Colon (tissue), 2 donors: ENCODE measurements around the gene OPRL1.

Experiments used
- FAIRE-seq: peaks from 2 replicates; lab custom pipeline; 2012; peaks lifted over from hg19 to GRCh38; lab: Jason Lieb, UNC
- donor health status: control.
- donor health status: control.

The OPRL1 gene

DNA sequence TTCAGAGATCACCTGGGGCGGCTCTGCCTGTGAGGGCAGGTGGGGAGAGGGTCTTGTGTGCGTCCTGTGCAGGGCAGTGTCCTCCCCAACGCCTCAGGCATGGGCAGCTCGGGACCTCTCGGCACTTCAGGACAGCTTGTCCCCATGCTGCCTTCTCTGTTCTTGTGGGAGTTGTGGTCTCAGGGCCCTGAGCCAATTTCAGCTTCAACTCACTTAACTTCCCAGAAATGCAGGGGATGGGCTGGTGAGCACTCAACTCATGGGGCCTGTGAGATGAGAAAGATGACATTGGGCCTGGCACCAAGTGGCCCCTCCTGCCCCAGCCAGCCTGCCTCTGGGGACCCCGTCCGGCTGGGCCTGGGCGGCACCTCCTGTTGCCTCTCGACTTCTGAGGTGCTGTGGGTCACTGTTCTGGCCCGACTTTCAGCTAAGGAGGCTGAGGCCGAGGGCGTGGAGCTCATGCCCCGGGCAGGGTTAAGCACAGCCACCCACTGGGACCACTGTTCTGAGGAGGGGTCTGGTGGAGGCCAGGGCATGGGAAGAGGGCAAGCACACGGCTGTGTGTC lies 7.3 kb upstream of the OPRL1 start:
- FAIRE-seq, result no peak

DNA sequence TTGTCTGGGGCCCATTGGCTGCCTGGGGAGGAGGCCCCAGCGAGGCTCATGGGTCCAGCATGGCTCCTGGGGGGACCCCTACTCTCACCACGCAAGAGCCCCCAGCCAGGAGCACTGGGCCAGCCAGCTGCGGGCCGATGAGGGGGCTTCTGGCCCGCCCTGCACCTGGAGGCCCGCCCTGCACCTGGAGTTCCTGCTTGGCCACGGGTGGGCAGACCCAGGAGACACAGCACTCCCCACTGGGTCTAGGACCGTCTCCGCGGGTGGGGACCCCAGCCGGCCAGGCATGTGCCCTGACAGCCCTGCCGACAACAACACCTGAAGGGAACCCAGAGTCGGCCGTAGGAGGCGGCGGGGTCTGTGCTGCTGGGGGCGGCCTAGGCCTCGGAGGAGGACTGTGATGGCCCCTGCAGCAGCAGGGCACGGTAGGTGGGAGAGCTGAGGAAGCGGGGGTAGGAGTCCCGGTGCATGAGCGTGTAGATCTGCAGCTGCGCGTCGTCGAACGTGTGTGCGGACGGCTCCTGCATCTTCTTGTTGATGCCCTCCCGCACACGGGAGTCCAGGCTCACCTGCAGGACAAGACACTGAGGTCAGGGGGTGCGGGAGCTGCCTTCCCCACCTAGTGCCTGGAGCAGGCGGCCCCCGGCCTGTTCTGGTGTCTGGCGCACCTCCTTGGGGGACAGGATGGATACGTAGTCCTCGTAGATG lies 6.3 kb upstream of the OPRL1 start:
- no peak for FAIRE-seq

DNA sequence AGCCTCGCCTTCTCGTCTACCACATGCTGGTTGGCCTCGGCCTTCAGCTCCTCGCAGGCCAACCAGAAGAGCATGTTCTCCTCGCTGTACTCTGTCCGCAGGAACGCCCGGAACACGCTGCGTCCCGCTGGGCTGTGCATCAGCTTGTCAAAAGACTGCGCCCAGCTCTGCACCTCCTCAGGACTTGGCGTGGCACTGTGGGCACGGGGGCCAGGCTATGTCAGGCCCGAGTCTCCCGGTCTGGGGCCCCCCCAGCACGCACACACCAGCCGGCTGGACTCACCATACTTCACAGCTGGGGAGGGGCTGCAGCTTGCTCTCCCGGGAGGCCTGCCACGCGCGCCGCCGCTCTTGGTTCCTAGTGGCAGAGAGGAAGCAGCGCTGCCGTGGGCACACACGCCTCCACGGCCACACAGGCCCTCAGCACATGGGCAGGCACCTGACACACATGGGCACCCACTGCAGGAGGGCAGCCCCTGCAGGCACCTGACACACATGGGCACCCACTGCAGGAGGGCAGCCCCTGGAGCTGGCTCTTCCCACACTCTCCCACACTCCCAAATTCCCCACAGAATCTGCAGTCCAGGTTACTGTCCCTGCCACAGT lies 5.6 kb upstream of the OPRL1 start:
- no peak for FAIRE-seq

DNA sequence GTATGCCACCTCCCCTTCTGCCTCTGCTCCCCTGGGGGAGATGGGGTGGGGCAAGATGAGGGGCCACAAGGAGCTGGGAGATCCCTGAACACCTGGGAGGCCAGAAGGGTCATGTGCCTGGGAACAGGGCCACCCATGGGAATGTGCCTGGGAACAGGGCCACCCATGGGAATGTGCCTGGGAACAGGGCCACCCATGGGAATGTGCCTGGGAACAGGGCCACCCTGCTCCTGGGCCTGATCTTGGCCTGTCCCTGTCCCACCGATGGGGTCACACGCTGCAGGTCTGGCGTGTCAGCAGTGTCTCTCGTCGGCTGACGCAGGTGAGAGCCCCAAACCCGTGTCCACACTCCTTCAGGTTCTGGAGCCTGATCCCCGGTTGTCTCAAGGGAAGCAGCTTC lies 4.9 kb upstream of the OPRL1 start:
- no peak for FAIRE-seq

DNA sequence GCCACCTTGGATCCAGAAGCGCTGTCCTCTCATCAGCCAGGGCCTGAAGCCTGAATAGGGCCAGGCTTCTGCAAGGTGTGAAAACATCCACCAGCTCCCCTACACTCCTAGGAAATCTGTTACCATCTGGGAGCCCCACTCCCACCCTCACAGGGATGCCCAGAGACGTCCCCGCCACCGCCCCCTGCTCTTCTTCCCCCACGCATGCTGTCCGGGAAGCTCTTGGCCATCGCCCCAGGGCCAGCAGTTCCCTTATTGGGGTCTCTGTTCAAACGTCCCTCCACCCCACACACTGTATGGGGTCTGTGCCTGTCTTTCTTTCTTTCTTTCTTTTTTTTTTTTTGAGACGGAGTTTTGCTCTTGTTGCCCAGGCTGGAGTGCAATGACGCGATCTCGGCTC lies 4.3 kb upstream of the OPRL1 start:
- no peak for FAIRE-seq

DNA sequence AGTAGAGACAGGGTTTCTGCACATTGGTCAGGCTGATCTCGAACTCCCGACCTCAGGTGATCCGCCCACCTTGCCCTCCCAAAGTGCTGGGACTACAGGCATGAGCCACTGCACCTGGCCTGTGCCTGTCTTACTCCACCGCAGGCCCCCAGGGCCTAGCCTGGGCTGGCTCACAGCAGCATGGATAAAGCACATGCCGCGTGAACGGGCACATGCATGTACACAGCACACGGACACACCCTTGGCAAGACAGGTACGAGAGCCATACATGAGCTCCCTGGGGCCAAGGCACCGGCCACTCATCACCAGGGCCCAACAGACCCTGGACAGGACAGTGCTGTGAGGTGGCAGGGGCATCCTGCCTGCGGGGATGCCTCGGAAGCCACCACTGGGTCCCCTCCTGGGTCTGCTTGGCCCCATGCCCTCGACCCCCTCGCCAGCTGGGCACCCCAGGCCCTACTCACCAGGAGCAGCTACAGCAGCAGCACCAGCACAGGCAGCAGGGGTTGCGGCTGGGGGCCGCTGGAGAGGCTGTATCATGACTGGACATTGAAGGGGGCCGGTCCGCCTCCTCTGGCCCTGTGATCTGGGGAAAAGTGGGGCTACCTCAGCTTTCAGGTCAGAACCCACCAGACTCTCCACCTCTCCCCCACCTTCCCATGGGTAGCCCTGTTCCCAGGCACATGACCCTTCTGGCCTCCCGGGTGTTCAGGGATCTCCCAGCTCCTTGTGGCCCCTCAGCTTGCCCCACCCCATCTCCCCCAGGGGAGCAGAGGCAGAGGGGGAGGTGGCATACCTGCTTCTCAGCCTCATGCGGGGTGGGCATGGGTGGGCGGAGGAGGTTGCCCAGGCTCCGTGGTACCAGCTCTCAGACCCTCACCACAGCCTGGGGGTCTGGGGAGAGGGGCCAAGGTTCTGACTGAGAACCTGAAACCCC lies 3.6 kb upstream of the OPRL1 start:
- no peak for FAIRE-seq

DNA sequence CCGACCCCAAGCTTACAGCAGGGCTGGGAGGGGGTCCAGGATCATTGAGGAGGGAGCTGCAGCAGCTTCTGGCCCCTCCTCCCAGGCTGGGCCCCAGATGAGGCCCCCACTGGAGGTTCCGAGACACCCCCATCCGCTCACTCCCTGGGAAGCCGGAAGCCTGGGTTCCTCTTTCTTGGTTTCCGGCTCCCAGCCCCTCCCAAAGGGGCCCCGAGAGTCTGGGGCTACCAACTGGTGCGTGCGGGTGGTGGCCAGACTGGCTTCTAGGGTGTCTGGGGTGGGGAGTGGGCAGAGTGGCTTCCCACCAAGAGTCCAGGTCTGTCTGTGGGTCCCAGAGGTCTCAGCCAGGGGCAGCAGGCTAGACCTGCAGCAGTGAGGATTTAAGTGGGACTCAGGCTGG lies 2.8 kb upstream of the OPRL1 start:
- no peak for FAIRE-seq

DNA sequence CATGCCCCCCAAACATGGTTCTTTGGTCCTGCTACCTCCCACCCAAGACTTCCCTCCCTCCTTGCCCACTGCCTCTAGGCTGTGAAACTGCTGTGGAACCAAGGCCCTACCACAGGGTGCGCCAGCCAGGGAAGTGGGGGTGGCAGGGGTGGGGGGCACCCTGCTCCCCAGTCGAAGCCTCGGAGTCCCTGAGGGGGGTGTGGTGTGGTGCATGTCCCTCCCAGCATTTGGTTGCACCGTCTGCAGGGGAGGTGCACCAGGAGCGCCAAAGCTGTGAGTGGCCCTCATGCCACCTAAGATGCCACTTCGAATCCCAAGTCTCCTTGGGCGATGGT lies 2.4 kb upstream of the OPRL1 start:
- no peak for FAIRE-seq

DNA sequence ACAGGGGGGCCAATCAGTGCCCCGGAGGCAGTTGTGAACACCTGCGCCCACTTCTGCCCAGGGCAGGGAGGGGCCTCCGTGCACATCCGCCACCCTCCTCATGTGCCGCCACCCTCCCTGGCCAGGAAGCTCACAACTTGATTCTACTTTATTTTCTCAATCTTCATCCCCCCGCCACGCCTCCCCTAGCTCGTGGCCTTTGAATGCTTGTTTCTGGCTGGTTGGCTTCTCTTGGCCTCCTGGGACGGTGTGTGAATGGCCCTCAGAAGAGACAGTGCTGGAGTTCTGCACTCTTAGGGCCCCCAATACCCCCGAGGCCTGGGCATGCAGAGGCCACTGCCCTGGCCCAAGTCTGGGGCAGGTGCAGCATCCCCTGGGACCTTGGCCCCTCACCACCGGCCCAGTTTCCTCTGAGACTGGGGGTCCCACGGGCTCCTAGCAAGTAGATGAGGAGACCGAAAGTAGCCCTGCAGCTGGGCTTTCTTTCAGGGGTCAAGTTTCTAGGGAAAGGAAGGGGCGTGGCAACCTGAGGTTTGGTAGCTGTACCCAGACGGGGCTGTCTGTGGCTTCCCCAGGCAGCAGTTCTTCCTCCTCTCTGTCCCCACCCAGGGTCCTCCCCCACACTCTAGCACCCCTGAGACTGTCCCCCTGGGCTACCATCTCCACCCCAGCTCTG lies 1.9 kb upstream of the OPRL1 start:
- FAIRE-seq, result no peak

DNA sequence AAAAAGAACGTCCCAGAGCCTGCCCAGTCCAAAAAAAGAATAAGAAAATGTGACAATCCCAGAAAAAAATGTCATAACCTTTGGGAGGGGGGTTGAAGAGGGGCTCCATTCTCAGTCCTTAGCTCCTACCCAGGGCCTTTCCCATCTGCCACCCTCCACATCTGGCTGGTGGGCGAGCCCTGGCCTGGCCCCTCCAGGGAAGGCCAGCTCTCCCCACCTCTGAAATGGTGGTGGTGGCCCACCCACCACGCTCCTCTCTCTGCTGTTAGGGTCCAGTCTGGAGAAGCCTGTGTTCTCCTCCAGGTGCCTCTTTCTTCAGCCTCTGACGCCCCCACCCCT lies 979 bp upstream of the OPRL1 start:
- no peak for FAIRE-seq

DNA sequence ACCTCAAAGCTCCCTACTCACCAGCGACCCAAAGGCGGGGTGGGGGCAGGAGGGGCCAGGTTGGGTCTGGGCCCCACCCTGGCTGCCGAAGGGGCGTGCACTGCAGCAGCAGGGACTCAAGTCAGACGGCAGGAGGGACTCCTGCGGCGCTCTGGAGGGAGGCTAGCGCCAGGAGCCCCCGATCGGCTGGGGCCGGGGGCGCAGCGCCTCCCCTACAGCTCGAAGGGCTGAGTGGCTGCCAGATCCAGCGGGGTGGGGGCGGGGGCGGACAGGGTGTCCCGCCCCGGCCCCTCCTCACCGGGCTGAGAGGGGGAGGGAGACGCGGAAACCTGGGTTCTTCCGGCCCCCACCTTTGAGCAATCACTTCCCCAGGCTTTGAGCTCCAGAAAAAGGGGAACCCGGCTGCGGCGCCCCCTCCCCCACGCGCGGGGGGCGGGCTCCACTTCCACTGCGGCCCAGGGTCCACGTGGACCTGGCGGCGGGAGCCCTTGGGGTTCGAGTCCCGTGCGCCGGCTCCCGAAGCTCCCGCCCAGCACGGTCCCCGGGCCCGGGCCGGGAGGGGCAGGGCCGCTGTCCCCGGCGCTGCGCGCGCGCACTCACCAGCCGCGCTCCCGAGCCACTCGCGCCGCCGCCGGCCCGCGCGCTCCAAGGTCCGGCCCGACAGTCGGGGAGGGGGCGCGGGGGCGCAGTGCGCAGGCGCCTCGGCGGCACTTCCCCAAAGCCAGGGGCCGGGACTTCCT lies 439 bp upstream of the OPRL1 start, which contains the start of gene RGS19:
TSS of gene RGS19 (minus strand) at position 246 of the 740 bp plus-strand sequence. CDS start 2,632 bp downstream, outside the sequence.
- FAIRE-seq, result no peak

DNA sequence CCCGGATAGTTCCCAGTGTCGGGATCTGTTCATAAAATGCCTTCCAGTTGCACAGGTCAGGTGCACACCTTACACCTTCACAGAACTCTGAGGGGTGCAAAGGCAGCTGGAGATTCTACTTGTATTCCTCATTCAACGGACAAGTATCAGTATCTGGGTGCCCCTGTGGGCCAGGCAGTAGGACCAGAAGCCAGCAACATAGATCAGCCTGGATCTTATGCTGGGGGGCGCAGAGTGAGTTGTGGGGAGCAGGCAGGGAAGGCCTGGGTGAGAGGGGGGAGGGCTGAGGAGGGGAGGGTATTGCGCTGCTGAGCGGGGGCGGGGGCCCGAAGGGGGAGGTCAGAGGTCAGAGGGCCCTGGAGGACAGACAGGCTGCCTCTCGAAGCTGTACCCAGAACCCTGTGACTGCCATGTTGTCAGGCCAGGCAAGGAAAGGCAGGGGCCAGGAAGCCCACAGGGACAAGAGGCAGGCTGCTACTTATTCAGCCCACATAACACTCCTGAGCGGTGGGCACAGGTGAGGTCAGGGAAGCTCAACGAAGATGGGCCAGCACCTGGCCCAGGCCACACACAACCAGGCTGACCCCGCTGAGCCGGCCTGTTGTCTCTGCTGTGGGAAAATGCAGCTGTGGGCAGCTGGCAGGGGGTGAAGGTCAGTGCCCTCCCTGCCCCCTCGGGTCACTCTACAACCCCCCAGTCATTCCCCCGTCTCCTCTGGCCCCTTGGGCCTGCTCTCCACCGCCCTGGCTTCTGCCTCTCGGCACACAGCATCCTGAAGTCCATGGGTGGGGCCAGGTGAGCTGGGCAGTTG lies 1.1 kb downstream of the OPRL1 start:
- FAIRE-seq, result no peak

DNA sequence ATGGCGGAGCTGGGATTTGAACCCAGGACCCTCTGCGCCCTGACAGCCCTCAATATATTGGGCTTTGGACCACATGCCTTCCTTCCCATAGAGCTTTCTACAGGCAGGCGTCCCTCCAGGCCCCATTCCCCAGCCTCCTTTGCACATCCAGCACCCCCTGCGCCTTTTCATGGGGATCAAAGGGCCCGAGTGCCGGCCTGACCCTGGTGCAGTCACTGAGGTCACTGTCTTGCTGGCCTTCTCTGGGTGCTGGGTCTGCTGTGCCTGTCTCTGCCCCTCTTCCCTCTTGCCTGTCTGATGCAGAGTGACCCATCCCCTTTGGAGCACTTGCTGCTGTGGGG lies 1.7 kb downstream of the OPRL1 start:
- FAIRE-seq, result no peak

DNA sequence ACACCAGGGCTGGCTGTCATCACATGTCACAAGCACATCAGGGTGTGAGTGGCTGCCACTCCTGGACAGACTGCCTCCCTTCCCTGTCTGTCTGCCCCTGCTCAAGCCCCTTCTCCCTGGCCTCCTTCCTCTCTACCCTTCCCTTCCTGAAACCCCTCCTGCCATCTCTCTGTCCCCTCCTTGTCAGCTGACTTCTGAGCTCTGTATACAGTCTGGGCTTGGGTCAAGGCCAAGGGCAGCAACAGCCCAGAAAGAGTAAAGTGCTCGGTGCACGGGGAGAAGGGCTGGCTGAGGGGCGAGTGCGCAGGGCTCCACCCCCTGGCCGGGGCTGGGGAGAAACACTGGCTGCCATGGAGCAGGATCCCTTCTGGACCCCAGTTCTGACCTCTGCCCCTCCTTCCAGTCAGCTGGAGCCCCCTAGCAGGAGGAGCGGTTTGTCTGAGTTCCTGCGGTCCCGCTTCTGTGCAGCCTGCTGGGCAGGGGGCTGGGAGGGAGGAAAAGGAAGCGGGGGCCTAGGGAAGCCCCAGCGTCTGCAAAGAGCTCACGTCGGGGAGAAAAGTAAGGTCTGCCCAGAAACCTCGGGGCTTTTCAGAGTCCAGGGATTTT lies 2.3 kb downstream of the OPRL1 start:
- no peak for FAIRE-seq

DNA sequence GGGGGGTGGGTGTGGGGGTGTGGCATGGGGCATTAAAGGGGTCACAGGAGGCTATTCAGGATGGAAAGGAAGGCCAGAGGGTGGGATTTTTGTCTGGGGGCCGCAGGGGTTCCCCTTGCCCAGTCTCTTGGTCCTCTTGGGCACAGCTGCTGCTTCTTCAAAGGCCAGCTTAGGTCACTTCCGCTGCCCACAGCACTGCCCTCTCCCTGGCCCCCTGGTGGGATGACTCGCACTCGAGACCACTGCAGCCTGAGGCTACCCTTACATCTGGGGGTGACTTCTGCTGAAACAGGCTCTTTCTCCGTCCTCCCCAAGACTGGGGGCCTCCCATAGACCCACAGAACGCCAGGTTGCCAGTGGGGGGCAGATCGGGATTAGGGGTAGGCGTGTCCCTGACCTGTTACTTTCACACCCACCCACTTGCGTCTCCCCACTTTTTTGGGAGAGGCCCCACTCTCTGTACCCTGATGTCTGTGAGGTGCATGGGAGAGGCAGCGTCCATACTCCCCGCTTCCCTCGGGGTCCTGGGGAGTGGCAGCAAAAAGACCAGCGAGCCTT lies 3.0 kb downstream of the OPRL1 start:
- no peak for FAIRE-seq

DNA sequence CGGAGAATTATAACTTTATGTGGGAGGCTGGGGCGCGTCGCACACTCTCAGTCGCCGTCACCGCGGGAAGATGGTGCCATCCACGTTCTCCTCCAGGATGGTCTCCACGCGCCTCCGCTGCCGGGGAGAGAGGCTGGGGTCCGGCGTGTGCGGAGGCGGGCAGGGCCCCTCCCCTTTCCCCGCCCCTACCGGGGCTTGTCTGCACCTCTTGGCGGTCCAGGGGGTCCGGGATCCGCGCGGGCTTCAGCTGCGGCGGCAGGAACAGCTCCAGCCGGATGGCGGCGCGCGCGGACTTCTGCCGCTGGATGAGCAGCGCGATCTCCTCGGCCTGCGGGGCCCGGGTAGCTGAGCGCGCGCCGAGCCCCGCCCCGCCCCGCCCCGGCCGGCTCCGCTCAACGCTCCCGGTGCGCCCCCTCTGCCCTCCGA lies 3.5 kb downstream of the OPRL1 start:
- FAIRE-seq, result no peak

DNA sequence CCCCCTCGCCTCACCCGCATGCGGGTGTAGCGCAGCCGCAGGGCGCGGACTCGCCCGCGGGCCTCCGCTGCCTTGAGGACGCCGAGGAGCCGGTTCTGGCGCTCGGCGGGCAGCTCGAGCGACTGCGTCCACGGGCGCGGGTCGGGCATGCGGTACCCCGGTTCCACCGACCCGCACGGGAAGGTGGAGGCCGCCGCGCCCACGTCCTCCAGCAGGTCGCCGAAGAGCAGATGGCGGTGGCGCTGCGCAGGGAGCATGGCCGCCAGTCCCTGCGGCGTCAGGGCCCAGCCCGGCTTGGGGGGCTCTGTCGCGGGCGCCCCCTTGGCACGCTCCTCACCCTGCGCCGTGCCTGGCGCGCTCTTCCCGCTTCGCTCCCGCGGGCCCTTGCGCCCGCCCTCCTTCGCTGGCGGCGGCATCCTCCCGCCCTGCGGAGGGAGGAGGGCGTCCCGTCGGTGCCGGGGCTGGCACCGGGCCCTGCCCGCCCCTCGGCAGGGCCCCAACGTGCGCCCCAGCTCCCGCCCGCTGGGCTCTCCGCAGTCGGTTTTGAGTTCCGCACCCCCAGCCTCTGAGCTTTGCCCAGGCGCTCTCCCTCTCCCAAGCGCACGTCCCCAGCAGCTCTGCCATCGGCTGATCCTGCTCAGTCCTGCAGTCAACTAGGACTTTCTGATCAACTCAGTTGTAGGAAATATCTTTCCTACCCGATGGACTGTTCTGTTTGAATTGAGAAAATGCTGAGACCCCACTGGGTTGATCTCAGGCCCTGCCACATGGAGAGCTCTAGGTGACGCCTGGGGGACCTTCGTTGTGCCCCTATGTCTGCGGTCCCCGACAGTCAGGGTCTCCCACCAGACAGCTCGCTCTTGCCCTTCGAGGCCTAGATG lies 4.2 kb downstream of the OPRL1 start, which contains the start of gene LKAAEAR1:
TSS of gene LKAAEAR1 (minus strand) at position 595 of the 881 bp plus-strand sequence. CDS start at position 416, 179 bp downstream.
- no peak for FAIRE-seq

DNA sequence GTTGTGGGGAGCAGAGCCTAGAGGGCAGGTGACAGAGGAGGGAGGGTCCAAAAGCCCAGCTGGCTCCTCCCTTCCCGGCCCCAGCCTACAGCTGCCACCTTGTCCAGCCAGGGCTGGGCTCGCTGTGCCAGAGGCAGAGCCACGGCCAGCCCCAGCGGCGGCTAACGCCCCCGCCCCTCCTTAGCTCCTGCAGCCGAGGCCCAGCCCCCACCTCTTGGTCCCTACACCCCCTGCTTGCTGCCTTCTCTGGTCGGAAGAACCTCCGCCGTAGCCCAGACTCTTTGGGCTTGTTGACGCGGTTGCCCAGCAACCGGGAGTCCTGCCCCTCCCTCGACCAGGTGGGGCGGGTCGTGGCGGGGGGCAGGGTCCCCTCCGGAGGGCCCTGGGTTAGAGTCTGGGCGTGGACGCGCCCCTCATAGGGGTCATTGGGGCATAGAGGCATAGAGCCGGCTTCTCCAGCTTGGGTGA lies 4.8 kb downstream of the OPRL1 start:
- FAIRE-seq, result no peak

DNA sequence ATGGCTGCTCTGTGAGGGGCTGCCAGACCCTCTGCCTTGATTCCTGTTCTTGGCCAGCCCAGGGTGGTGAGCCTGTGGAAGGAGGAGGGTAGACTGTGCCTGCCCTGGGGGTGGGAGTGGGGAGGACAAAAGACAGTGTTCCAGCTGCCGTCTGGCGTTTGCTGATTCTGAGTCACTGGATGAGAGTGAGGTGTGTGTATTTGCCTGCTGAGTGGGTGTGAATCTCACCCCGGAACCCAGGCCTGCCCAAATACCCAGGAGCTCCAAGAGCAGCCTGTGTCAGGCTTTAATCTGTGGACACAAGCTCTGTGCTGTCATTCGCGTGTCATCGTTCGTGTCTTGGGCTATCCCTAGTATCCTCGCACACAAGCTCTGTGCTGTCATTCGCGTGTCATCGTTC lies 6.9 kb downstream of the OPRL1 start:
- FAIRE-seq, result no peak
